Measurements from ENCODE around the gene GHDC.

DNA sequence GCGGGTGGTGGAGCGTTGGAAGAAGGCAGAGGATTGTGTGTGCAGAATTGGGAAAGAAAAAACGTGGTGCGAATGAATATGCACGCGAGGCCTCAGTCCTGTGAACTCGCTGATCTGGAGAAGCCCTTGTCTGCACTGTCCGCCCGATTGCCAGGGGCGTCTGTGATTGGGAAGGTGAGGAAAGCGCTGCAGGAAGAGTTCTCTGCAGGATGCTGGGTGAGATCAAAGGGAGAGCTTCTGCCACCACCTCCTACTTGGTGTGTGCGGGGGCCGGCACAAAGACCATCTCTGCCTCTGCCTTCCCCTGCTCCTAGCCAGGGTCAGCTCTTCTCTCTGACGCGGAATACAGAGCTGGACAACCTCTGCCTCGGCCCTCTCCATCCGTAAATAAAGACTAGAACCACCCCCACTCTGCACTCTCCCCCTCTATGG is 38.7 kb downstream of the GHDC start:
- TF ChIP-seq EZH2 (optimal IDR thresholded peaks at IDR 0.05; ENCODE audit: low read depth, low read length) (no peak), CTCF (IDR thresholded peaks at IDR 0.05; ENCODE audit: low read length) (no peak)

All from MM.1S (cell line).